GM19328 (cell line): Measurements from ENCODE around the gene CLCN4.

Source experiments
- ATAC-seq: cut with Tn5 transposase; IDR thresholded peaks from one replicate; pipeline ENCODE4 v1.9.1; 2021; ENCODE audit warnings: mild to moderate bottlenecking, moderate library complexity; ENCODE audit not compliant: unreplicated experiment

The CLCN4 gene

DNA sequence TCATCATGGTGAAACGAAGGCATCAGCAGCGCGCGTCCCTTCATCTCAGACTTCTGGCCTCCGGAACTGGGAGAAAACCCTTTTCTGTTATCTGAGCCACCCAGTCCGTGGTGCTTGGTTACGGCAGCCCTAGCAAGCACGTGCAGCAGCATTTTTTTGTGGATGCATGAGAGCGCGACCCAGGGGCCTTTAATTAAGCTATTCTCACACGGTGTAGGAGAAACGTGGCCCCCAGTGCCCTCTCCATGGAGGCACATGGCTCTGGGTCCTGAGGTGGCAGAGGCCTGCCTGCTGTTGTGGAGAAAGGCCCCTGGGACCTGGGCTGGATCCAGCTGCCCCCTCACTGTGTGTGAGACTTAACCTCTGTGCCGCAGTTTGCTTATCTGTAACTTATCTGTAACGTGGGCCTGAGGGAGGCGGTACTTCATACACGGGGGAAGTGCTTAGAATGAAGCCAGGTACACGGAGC is 9.5 kb downstream of the CLCN4 start:
- ATAC-seq, result no peak

- ATAC-seq, result no peak
Measured at GRCh38 chrX:10166731-10167151, 10.0 kb downstream of the CLCN4 start.

GRCh38 chrX:10167573-10167972 is 10.8 kb downstream of the CLCN4 start:
- no peak for ATAC-seq

- no peak for ATAC-seq
Measured at GRCh38 chrX:10168226-10168625, 11.5 kb downstream of the CLCN4 start.

DNA sequence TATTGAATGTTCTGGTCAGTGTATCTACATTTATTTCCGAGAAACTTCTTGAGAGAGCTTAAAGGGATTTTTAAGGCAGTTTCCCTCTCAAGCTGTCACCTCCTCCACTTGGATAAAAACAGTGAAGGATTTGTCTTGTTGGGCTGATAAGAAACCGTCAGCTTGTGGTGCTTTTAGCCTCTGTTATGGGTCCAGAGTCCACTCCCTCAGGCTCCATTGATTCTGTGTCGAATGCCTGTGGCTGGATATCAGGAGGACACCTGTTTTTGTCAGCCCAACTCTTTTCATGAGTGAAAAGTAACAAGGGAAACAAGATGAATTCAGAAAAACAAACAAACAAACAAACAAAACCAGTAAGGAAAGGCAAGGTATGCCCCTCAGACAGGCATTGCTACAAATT is 12.4 kb downstream of the CLCN4 start:
- no peak for ATAC-seq

GRCh38 chrX:10171249-10171648 is 14.5 kb downstream of the CLCN4 start:
- ATAC-seq, result no peak

- no peak for ATAC-seq
Measured at GRCh38 chrX:10172877-10173276, 16.1 kb downstream of the CLCN4 start.

DNA sequence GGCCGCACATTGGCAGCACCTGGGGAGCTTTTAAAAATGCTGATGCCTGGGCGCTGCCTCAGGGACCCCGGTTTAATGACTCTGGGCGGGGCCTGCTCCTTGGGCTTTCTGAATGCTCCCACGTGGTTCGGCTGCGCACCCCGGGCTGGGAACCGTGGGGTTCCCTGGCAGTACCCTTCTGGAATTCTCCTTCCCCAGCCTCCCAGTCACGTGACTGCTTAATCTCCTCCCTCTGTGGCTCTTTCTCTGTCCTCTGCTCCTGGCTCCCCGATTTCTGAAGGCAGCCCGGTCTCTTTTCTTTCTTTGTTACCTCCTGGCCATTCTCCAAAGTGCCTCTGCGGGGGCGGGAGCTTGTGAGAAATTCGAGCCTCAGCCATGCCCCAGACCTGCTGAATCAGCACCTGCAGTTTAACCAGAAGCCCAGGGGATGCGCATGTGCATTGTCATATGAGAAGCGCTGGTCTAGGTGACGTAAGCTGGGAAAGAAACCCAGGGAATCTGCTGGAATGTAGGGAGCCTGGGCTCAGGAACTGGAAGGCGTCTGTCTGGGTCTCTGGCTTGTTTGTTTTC is 16.6 kb downstream of the CLCN4 start:
- no peak for ATAC-seq

- no peak for ATAC-seq
Measured at GRCh38 chrX:10174051-10174450, 17.3 kb downstream of the CLCN4 start.

GRCh38 chrX:10174810-10175209 is 18.0 kb downstream of the CLCN4 start:
- no peak for ATAC-seq

- ATAC-seq, result no peak
Measured at GRCh38 chrX:10175319-10175871, 18.6 kb downstream of the CLCN4 start.

- ATAC-seq, result no peak
Measured at GRCh38 chrX:10176121-10177003, 19.6 kb downstream of the CLCN4 start.

- no peak for ATAC-seq
Measured at GRCh38 chrX:10177004-10177396, 20.2 kb downstream of the CLCN4 start.

- no peak for ATAC-seq
Measured at GRCh38 chrX:10177601-10178000, 20.8 kb downstream of the CLCN4 start.

DNA sequence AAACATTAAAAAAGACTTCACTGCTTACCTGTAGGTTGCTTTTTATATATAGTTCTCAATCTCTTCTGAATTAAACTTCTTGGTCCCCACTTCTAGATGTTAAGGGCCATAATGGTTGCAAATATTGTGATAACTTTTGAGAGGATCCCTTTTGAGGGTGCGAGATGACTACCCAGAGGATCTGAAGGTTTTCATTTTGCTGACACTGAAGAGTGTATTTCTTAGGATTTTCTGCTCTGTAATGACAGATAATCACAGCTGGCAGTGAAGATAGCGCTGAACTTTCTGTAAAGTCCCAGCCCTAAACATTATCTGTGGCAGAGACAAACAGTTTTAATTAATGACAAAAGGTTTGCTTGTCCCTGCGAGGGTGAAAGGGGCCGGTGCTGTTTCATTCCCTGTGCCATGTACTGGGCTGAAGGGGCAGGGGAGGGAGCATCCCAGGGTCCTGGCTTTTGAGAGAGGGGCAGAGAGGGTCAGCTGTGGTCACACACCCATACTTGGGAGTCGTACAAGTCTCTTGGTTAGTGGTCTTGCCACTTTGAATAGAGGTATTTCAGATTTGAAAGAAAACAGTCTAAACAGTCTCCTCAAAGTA is 22.2 kb downstream of the CLCN4 start:
- no peak for ATAC-seq

- no peak for ATAC-seq
Measured at GRCh38 chrX:10183760-10184159, 27.0 kb downstream of the CLCN4 start.

GRCh38 chrX:10184411-10184810 is 27.6 kb downstream of the CLCN4 start:
- no peak for ATAC-seq

DNA sequence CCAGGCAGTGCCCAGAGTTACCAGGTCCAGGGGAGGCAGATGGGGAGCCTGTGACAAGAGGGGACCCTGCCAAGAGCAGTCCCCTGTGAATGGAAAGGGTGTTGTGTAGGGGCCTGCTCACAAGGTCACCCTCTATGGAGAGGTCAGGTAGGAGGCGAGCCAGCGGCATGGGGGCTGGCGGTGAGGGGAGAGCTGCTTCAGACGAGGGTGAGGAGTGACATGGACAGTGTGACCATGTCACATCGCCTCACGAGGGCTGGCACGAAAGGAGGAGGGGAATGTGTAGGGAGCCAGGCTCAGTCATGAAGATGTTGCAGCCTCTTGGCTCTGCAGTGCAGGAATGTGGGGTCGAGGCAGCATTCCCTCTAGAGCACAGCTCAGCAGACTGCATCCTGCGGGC is 29.6 kb downstream of the CLCN4 start:
- no peak for ATAC-seq

GRCh38 chrX:10187421-10187820 is 30.6 kb downstream of the CLCN4 start:
- ATAC-seq, result no peak

- ATAC-seq, result peak; percentile 81
Measured at GRCh38 chrX:10189317-10190268, 32.8 kb downstream of the CLCN4 start.

GRCh38 chrX:10190367-10190766 is 33.6 kb downstream of the CLCN4 start:
- peak; percentile 53 for ATAC-seq
